Smooth muscle cell (in vitro differentiated cells): ENCODE results near the gene FAM216A. TPM values are rescaled to one million over a fixed set of nuclear protein-coding genes. Genes with fewer than 3 reads are reported as not detected.
A peak's percentile ranks its signal among the peaks of the same experiment; 100 is the strongest.
"Not testable (repeated sequence)": the region's sequence is repeated elsewhere in the genome, so short reads cannot be mapped to it uniquely, and the experiment has no call there.

Source experiments
- DNase-seq: peaks from one replicate; lab custom pipeline; 2025; ENCODE audit not compliant: unreplicated experiment; lab: John Stamatoyannopoulos, UW
- H2AFZ ChIP-seq: fragments of 200-600 bp; sonication (generic); 2 replicates; pipeline ENCODE4 v1.6.0; 2016; ENCODE audit warnings: antibody characterized with exemption, low read depth, mild to moderate bottlenecking
- H3F3A ChIP-seq: fragments of 200-600 bp; sonication (generic); 2 replicates; pipeline ENCODE4 v1.6.0; 2017; ENCODE audit warnings: antibody characterized with exemption, low read depth
- H3K27ac ChIP-seq: fragments of 200-600 bp; sonication (generic); 2 replicates; pipeline ENCODE4 v1.5.1; 2016; ENCODE audit warnings: low read depth, mild to moderate bottlenecking
- H3K27me3 ChIP-seq: fragments of 200-600 bp; sonication (generic); 2 replicates; pipeline ENCODE4 v1.6.1; 2016; ENCODE audit warnings: low read depth, mild to moderate bottlenecking
- H3K36me3 ChIP-seq: fragments of 200-600 bp; sonication (generic); 2 replicates; pipeline ENCODE4 v1.5.1; 2016; ENCODE audit warnings: low read depth
- H3K4me1 ChIP-seq: fragments of 200-600 bp; sonication (generic); 2 replicates; pipeline ENCODE4 v1.5.1; 2016; ENCODE audit warnings: low read depth
- H3K4me2 ChIP-seq: fragments of 200-600 bp; sonication (generic); 2 replicates; pipeline ENCODE4 v1.6.0; 2016; ENCODE audit warnings: mild to moderate bottlenecking
- H3K4me3 ChIP-seq: fragments of 200-600 bp; sonication (generic); 2 replicates; pipeline ENCODE4 v1.5.1; 2016; ENCODE audit warnings: mild to moderate bottlenecking
- H3K79me2 ChIP-seq: fragments of 200-600 bp; sonication (generic); 2 replicates; pipeline ENCODE4 v1.6.0; 2016; ENCODE audit warnings: low read depth, mild to moderate bottlenecking
- H3K9ac ChIP-seq: fragments of 200-600 bp; sonication (generic); 2 replicates; pipeline ENCODE4 v1.6.0; 2016; ENCODE audit warnings: low read depth
- H3K9me3 ChIP-seq: fragments of 200-600 bp; sonication (generic); replicated peaks from 2 replicates; pipeline ENCODE4 v1.5.1; 2016; ENCODE audit warnings: low read depth
- H4K20me1 ChIP-seq: fragments of 200-600 bp; sonication (generic); 2 replicates; pipeline ENCODE4 v1.6.0; 2016; ENCODE audit warnings: low read depth
- WGBS: methylation state at CpG from one replicate; pipeline ENCODE4 v1.1.7; 2016; ENCODE audit warnings: low lambda C conversion rate; 5-methylcytosine and 5-hydroxymethylcytosine counted together
- polyA plus RNA-seq: library from polyadenylated mRNA; unstranded; fragments of >200 nt; fragmentation: Nextera tagmentation; extraction: Ambion mirVana; gene quantifications from 2 replicates; pipeline ENCODE4 v1.2.1, GENCODE V29; 2016
- total RNA-seq: library from RNA; depleted of rRNA; stranded (reverse); fragments of >200 nt; gene quantifications from 2 replicates; pipeline ENCODE4 v1.2.3, GENCODE V29; 2014
- TF ChIP-seq, protein P1 (sequence below): fragments of 200-600 bp; sonication (generic); IDR thresholded peaks from 2 replicates; pipeline ENCODE4 v1.5.1; 2017; ENCODE audit warnings: borderline replicate concordance, mild to moderate bottlenecking, antibody characterized with exemption; ENCODE audit not compliant: insufficient read depth, poor library complexity, severe bottlenecking

The FAM216A gene, protein sequence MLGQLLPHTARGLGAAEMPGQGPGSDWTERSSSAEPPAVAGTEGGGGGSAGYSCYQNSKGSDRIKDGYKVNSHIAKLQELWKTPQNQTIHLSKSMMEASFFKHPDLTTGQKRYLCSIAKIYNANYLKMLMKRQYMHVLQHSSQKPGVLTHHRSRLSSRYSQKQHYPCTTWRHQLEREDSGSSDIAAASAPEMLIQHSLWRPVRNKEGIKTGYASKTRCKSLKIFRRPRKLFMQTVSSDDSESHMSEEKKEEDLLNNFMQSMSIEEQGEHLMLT
- total RNA-seq: 9.1 and 13.3 TPM in 2 replicates
- 11.3 and 14.0 TPM in 2 replicates for polyA plus RNA-seq

DNA sequence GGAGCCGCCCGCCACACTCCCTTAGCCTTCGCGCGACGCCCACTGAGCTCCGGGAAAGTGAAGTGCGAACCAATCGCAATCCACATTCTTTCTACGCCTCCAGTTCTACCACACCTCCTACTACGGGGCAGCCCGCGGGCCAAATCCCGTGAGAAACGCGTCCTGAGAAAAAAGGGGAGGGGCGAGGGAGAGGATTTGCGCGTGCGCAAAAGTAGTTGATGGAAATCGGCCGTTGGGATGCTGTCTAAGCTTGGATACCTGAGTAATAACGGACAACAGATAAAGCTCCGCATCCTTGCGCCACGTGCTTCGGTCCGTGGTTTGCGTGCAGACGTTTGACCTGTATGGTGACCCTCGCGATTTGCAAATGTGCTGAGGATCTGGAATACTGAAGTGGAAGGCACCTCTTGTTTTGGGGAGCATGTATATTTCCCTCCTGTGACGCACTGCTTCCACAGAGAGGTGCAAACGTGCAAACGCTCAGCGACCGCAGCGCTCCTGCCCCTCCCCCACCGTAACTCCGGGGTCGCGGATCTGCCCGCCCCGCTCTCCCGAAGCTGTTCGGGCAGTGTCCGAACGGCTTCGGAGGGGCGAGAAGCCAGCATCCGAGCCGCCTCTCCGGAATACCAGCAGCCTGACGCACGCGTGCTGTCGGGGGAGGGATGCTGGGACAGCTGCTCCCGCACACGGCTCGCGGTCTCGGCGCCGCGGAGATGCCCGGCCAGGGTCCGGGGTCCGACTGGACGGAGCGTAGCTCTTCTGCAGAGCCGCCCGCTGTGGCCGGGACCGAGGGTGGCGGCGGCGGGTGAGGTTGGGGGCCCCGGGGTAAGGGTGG, at the start of gene FAM216A, which contains the start of gene GPN3:
FAM216A (plus strand) TSS at position 632 of the 835 bp plus-strand sequence; CDS start at position 663, 31 bp downstream.
GPN3 (minus strand) TSS at position 44 of the 835 bp plus-strand sequence. CDS start 54 bp downstream, outside the sequence.
- Histone ChIP-seq H3K9me3 (no peaks in the 10 kb centered on the region), H3K27ac (peak within 1 kb of the TSS; percentile 84), H2AFZ (peak within 1 kb of the TSS; percentile 87), H3K4me1 (peaks cover 7% of the 10 kb centered on the region), H4K20me1 (no peaks in the 10 kb centered on the region), H3K27me3 (no peaks in the 10 kb centered on the region), H3K79me2 (peaks cover 12% of the 10 kb centered on the region), H3K4me3 (peak within 1 kb of the TSS; percentile 72), H3F3A (no peaks in the 10 kb centered on the region), H3K36me3 (no peaks in the 10 kb centered on the region), H3K4me2 (peak within 1 kb of the TSS; percentile 95), H3K9ac (peak within 1 kb of the TSS; percentile 85)
- TF ChIP-seq, protein P1, sequence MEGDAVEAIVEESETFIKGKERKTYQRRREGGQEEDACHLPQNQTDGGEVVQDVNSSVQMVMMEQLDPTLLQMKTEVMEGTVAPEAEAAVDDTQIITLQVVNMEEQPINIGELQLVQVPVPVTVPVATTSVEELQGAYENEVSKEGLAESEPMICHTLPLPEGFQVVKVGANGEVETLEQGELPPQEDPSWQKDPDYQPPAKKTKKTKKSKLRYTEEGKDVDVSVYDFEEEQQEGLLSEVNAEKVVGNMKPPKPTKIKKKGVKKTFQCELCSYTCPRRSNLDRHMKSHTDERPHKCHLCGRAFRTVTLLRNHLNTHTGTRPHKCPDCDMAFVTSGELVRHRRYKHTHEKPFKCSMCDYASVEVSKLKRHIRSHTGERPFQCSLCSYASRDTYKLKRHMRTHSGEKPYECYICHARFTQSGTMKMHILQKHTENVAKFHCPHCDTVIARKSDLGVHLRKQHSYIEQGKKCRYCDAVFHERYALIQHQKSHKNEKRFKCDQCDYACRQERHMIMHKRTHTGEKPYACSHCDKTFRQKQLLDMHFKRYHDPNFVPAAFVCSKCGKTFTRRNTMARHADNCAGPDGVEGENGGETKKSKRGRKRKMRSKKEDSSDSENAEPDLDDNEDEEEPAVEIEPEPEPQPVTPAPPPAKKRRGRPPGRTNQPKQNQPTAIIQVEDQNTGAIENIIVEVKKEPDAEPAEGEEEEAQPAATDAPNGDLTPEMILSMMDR: no peak
- peak; percentile 83 for DNase-seq
- WGBS: under 1% methylated on average over 78 of the region's 78 CpGs

DNA sequence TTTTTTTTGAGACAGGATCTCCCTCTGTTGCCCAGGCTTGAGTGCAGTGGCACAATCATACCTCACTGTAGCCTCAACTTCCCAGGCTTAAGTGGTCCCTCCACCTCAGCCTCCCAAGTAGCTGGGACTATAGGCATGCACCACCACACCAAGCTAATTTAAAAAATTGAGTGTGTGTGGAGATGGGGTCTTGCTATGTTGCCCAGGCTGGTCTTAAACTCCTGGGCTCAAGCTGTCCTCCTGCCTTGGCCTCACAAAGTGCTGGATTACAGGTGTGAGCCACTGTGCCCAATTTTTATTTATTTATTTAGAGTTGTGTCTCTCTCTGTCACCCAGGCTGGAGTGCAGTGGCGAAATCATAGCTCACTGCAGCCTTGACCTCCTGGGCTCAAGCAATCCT, 48.0 kb upstream of the FAM216A start:
- H3K4me1 ChIP-seq, H3K27me3 ChIP-seq, H3K9ac ChIP-seq, H4K20me1 ChIP-seq, H3F3A ChIP-seq, H3K4me2 ChIP-seq, H2AFZ ChIP-seq, H3K27ac ChIP-seq, H3K9me3 ChIP-seq, DNase-seq, H3K4me3 ChIP-seq, H3K79me2 ChIP-seq, H3K36me3 ChIP-seq: not testable (repeated sequence)
- 96% methylated on average over 1 of the region's 1 CpG for WGBS

DNA sequence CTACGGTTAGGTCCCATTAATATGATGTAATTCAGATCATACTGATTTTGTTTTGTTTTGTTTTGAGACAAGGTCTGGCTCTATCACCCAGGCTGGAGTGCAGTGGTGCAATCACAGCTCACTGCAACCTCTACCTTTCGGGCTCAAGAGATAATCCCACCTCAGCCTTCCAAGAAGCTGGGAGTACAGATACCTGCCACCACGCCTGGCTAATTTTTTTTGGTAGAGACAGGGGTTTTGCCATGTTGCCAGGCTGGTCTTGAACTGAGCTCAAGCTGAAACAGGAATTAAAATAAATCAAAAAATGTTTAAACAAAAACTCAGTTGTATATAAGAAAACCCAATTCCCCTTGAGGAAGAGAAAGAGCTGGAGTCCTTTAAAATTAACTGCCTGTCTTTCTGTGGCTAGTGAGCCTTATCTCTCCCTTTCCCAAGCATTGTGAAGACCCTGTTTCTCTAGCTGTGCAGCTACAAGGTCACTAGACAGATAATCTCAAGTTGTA, 47.4 kb upstream of the FAM216A start:
- H3F3A ChIP-seq: no peaks in the 10 kb centered on the region
- no peak overlapping the region for H3K4me3 ChIP-seq
- no peak overlapping the region for H3K27ac ChIP-seq
- TF ChIP-seq, protein P1: no peak
- no peaks in the 10 kb centered on the region for H3K9me3 ChIP-seq
- 62% methylated on average over 3 of the region's 3 CpGs for WGBS
- no peak overlapping the region for H3K9ac ChIP-seq
- H3K36me3 ChIP-seq: no peaks in the 10 kb centered on the region
- H3K27me3 ChIP-seq: no peaks in the 10 kb centered on the region
- DNase-seq: no peak
- no peaks in the 10 kb centered on the region for H3K79me2 ChIP-seq
- no peak overlapping the region for H3K4me2 ChIP-seq
- no peak overlapping the region for H2AFZ ChIP-seq
- no peaks in the 10 kb centered on the region for H3K4me1 ChIP-seq
- no peaks in the 10 kb centered on the region for H4K20me1 ChIP-seq

DNA sequence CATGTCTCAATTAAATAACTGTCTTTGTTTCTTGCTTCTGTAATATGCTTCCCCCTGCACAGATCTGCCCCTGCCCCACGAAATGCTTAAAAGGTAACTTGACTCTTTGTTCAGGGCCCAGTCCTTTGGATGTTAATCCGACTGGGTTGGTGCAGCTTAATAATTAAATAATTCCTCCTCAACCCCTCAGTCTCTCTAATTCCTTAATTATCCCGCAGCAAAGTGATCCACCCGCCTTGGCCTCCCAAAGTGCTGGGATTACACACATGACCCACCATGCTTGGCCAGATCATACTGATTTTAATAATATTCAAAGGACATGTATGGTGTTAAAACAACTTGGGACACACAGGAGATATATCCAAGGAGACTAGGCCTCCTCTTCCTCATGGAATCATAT, 46.9 kb upstream of the FAM216A start:
- Histone ChIP-seq H3K27ac (no peak overlapping the region), H3K9ac (no peak overlapping the region), H3K36me3 (no peaks in the 10 kb centered on the region), H3K27me3 (no peaks in the 10 kb centered on the region), H3K4me2 (no peak overlapping the region), H2AFZ (no peak overlapping the region), H3K4me3 (no peak overlapping the region), H3F3A (no peaks in the 10 kb centered on the region), H3K79me2 (no peaks in the 10 kb centered on the region), H3K9me3 (no peaks in the 10 kb centered on the region), H4K20me1 (no peaks in the 10 kb centered on the region), H3K4me1 (no peaks in the 10 kb centered on the region)
- WGBS: 90% methylated on average over 4 of the region's 4 CpGs
- no peak for DNase-seq
- TF ChIP-seq, protein P1: no peak
